Bronchial epithelial cell (primary cell): ENCODE measurements around the gene BAG3. TPM values are rescaled to one million over a fixed set of nuclear protein-coding genes. Genes with fewer than 3 reads are reported as not detected.
"Not testable (repeated sequence)": the region's sequence is repeated elsewhere in the genome, so short reads cannot be mapped to it uniquely, and the experiment has no call there.

Experiments used
- DNase-seq: peaks from one replicate; pipeline ENCODE4 v3.0.0-alpha.2; 2010; ENCODE audit warnings: low read depth
- FAIRE-seq: peaks from 2 replicates; lab custom pipeline; 2011; peaks lifted over from hg19 to GRCh38; lab: Jason Lieb, UNC
- H3K27me3 ChIP-seq: 2 replicates; pipeline ENCODE4 v1.5.1; 2011; ENCODE audit warnings: low read length; ENCODE audit not compliant: control insufficient read depth, insufficient read depth
- H3K36me3 ChIP-seq: 2 replicates; pipeline ENCODE4 v1.5.1; 2011; ENCODE audit warnings: low read length; ENCODE audit not compliant: control insufficient read depth, insufficient read depth
- H3K4me3 ChIP-seq: 2 replicates; pipeline ENCODE4 v1.5.1; 2011; ENCODE audit warnings: mild to moderate bottlenecking, low read depth, low read length, control low read depth
- total RNA-seq: library from RNA; depleted of rRNA; stranded (reverse); fragments of >200 nt; gene quantifications from 2 replicates; pipeline ENCODE4 v1.2.1, GENCODE V29; 2014
- TF ChIP-seq, protein P1 (sequence below): IDR thresholded peaks from 2 replicates; pipeline ENCODE4 v1.5.1; 2011; ENCODE audit warnings: mild to moderate bottlenecking, moderate library complexity, low read length, control low read depth, inconsistent platforms; ENCODE audit not compliant: insufficient read depth, severe bottlenecking

The BAG3 gene
- total RNA-seq, 1 donor from 2014 or later: 7.1 TPM

DNA sequence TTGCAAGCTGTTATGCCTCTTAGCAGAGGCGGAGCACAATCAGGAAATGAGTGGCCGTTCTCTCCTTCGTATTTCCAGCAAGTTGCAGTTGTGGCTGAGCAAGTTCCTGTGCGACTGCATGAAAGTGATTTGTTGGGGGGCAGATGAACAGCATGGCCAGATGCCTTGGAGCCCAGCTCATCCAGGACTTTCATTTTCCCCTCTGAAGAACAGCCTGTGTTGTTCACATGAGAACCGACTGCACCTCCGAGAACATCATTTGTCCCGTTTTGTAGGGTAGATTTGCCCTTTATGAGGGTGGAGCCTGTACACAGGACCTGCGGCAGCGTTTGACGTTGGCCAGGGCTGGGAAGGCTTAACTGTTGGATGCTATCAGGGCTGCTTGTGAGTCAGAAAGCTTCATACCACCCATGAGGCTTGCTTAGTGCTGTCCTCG is 4.4 kb downstream of the BAG3 start:
- no peaks in the 10 kb centered on the region for H3K27me3 ChIP-seq
- TF ChIP-seq, protein P1, sequence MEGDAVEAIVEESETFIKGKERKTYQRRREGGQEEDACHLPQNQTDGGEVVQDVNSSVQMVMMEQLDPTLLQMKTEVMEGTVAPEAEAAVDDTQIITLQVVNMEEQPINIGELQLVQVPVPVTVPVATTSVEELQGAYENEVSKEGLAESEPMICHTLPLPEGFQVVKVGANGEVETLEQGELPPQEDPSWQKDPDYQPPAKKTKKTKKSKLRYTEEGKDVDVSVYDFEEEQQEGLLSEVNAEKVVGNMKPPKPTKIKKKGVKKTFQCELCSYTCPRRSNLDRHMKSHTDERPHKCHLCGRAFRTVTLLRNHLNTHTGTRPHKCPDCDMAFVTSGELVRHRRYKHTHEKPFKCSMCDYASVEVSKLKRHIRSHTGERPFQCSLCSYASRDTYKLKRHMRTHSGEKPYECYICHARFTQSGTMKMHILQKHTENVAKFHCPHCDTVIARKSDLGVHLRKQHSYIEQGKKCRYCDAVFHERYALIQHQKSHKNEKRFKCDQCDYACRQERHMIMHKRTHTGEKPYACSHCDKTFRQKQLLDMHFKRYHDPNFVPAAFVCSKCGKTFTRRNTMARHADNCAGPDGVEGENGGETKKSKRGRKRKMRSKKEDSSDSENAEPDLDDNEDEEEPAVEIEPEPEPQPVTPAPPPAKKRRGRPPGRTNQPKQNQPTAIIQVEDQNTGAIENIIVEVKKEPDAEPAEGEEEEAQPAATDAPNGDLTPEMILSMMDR: no peak
- no peak for FAIRE-seq
- H3K36me3 ChIP-seq: peaks cover 10% of the 10 kb centered on the region
- H3K4me3 ChIP-seq: no peak overlapping the region
- DNase-seq: peak; percentile 66

DNA sequence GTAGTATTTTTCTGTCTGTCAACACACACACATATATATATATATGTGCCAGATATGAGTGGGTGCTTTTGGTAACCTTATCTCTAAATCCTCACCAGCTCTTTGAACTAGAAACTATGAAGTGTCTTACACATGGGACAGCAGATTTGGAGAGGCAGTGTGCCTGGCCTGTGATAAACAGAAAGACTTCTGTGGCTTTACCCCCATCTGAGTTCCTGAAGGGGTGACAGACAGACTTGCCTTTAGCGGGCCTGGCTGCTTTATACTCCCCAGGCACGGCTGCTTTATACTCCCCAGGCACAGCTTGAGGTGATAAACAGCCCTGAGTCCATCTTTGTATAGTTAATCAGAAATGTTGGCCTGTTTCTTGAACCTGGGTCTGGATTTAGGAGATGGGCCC is 5.6 kb downstream of the BAG3 start:
- no peak for FAIRE-seq
- H3K36me3 ChIP-seq: peaks cover 11% of the 10 kb centered on the region

DNA sequence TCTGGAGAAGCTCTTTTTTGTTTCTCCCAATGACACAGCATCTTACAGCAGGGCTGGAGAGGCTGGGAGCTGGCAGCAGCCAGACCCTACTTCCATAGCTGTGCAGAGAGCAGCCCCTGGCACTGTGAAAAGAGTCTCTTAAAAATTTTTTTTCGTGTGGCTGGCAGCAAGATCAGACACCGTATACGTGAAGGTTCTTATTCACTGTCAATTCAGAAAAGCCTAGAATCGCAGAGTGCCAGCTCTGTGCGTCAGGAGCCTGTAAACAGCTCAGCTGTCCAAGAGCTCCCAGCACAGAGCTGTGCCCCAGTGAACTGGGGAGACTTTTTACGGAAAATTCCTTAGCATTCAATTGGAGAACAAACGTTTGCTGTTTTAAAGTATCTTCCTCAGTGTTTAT is 6.5 kb downstream of the BAG3 start:
- TF ChIP-seq, protein P1: no peak
- FAIRE-seq: no peak
- no peak overlapping the region for H3K4me3 ChIP-seq
- H3K27me3 ChIP-seq: no peaks in the 10 kb centered on the region
- DNase-seq: no peak
- H3K36me3 ChIP-seq: peaks cover 15% of the 10 kb centered on the region

More for the DNA sequence above, 5.6 kb downstream of the BAG3 start:
- TF ChIP-seq, protein P1: no peak
- no peak for DNase-seq
- Histone ChIP-seq H3K27me3 (no peaks in the 10 kb centered on the region), H3K4me3 (no peak overlapping the region)

DNA sequence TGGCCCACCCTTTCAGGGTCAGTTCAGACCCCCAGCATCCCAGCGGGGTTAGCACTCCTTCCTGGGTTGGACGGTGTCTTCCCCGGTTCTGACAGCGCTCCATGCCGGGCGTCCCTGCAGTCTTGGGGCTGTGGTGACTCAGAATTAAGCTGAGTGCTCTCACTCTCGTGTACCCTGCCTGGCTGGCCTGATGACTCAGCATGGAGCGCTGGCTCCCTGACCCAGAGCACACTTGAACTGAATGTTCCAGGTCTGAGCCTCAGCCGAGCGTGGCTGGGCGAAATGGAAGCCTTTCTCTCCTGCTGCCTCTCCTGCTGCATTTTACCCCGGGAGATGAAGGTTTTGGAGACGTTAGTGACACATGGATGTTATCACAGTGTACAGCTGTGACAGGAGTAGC is 7.1 kb downstream of the BAG3 start:
- TF ChIP-seq, protein P1: no peak
- FAIRE-seq: no peak
- Histone ChIP-seq H3K4me3 (no peak overlapping the region), H3K27me3 (no peaks in the 10 kb centered on the region), H3K36me3 (peaks cover 15% of the 10 kb centered on the region)
- peak; percentile 91 for DNase-seq

DNA sequence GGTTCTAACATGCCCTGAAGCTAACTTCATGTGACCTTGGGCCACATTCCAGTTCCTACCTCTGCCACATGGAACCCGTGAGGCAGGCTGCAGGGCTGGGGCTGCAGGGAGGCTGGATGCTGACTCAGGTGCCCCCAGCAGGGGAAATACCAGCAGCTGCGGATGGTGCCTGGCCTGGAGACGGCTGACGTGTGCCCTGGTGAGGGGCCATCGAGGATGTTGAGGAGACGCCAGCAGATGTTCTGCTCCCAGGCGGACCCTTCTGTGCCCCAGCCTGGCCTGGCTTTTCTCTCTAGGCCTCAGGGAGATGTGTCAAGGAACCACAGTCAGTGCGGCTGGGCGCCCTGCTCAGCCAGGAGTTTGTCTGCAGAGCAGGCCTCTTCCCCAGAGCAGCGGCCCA is 8.8 kb downstream of the BAG3 start:
- H3K36me3 ChIP-seq: peaks cover 15% of the 10 kb centered on the region
- no peak for FAIRE-seq
- no peak overlapping the region for H3K4me3 ChIP-seq
- DNase-seq: no peak
- TF ChIP-seq, protein P1: no peak
- no peaks in the 10 kb centered on the region for H3K27me3 ChIP-seq

DNA sequence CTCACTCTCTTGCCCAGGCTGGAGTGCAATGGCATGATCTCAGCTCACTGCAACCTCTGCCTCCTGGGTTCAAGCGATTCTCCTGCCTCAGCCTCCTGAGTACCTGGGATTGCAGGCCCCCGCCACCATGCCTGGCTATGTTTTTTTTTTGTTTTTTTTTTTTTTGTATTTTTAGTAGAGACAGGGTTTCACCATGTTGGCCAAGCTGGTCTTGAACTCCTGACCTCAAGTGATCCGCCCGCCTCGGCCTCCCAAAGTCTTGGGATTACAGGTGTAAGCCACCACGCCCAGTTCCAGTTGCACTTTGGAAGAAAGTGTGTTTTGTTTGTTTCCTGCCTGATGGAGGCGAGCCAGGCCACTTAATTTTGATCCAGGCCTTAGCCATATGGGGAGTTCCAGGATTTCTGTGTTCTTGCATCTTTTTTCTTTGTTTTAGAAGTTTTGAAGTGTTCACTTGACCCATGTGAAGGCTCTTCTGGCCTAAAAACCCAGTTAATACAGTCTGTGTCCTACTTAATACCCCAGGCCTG is 11.0 kb downstream of the BAG3 start:
- not testable (repeated sequence) for H3K4me3 ChIP-seq, H3K27me3 ChIP-seq, FAIRE-seq, DNase-seq
- H3K36me3 ChIP-seq: peaks cover 13% of the 10 kb centered on the region
